AG04450 (cell line): Measurements from ENCODE around the gene INPP5J. TPM values are rescaled to one million over a fixed set of nuclear protein-coding genes. Genes with fewer than 3 reads are reported as not detected.

Experiments
- CTCF ChIA-PET: fragments of 300-600, 350-600 bp; formaldehyde crosslinking; extraction: SDS; loops from one replicate; lab custom pipeline; 2022; ENCODE audit warnings: antibody characterized with exemption, inconsistent platforms; lab: Charles Lee
- POLR2A ChIA-PET: fragments of 350-600 bp; formaldehyde crosslinking; extraction: SDS; loops from one replicate; lab custom pipeline; 2021; ENCODE audit warnings: antibody characterized with exemption, inconsistent platforms; lab: Yijun Ruan, JAX
- DNase-seq: peaks from one replicate; pipeline ENCODE4 v3.0.0-alpha.2; 2011; ENCODE audit warnings: low read depth, low spot score
- H3K27ac ChIP-seq: one replicate; pipeline ENCODE4 v1.5.1; 2012; ENCODE audit warnings: low read depth, low read length, control low read depth
- H3K27me3 ChIP-seq: one replicate; pipeline ENCODE4 v1.6.0; 2012; ENCODE audit warnings: low read length; ENCODE audit not compliant: control insufficient read depth, insufficient read depth
- H3K4me3 ChIP-seq: 2 replicates; pipeline ENCODE4 v1.5.1; 2011; ENCODE audit warnings: mild to moderate bottlenecking, low read depth, low read length, control low read depth
- H3K9me3 ChIP-seq: 2 replicates; pipeline ENCODE4 v1.5.1; 2012; ENCODE audit warnings: low read length; ENCODE audit not compliant: control insufficient read depth, insufficient read depth
- CTCF ChIP-seq: IDR thresholded peaks from 2 replicates; pipeline ENCODE4 v1.5.1; 2011; ENCODE audit warnings: low read depth, low read length, control low read depth, inconsistent platforms
- polyA plus RNA-seq: library from polyadenylated mRNA; depleted of rRNA; stranded (reverse); fragments of >200 nt; gene quantifications from 2 replicates; pipeline ENCODE4 v1.2.3, GENCODE V29; 2011

The INPP5J gene
- polyA plus RNA-seq, 1 experiment: 0.91 TPM

- CTCF ChIA-PET: interaction anchor here (1.0 to 8.6 kb wide), 3 partner anchors 60 to 143 kb away, joined by 5 to 85 read pairs (median 7); no protein-coding TSS in a partner anchor
- Histone ChIP-seq H3K4me3 (no peak overlapping the region), H3K27me3 (no peaks in the 10 kb centered on the region), H3K27ac (no peak overlapping the region), H3K9me3 (no peaks in the 10 kb centered on the region; the same call in 1 of the 2 replicates)
- no peak for DNase-seq
- TF ChIP-seq CTCF: no peak
- POLR2A ChIA-PET: interaction anchor here (0.7 kb wide), 1 partner anchor 13 kb away, joined by 3 read pairs; no protein-coding TSS in a partner anchor
Measured at GRCh38 chr22:31088233-31088986, 34.4 kb upstream of the INPP5J start.

GRCh38 chr22:31089160-31090100 is 33.3 kb upstream of the INPP5J start:
- Histone ChIP-seq H3K4me3 (no peak overlapping the region), H3K27me3 (no peaks in the 10 kb centered on the region), H3K9me3 (no peaks in the 10 kb centered on the region; the same call in 1 of the 2 replicates), H3K27ac (no peak overlapping the region)
- TF ChIP-seq CTCF: peak; percentile 83
- CTCF ChIA-PET: interaction anchor here (0.6 to 1.7 kb wide), 5 partner anchors 59 to 156 kb away, joined by 3 to 7 read pairs (median 4); no protein-coding TSS in a partner anchor
- POLR2A ChIA-PET: interaction anchor here (0.7 kb wide), 1 partner anchor 8 kb away, joined by 3 read pairs; the partner anchor contains the start of gene SMTN
- no peak for DNase-seq

GRCh38 chr22:31090217-31091085 is 32.3 kb upstream of the INPP5J start:
- ChIA-PET CTCF (interaction anchor here (0.6 to 1.3 kb wide), 3 partner anchors 58 to 265 kb away, joined by 3 to 4 read pairs (median 3); no protein-coding TSS in a partner anchor), POLR2A (interaction anchor here (0.7 kb wide), 1 partner anchor 9 kb away, joined by 3 read pairs; the partner anchor contains the start of gene SMTN)
- no peak overlapping the region for H3K27ac ChIP-seq

More at GRCh38 chr22:31090217-31091085, 32.3 kb upstream of the INPP5J start:
- Histone ChIP-seq H3K9me3 (no peaks in the 10 kb centered on the region; the same call in 1 of the 2 replicates), H3K4me3 (no peak overlapping the region), H3K27me3 (no peaks in the 10 kb centered on the region)
- TF ChIP-seq CTCF: no peak
- no peak for DNase-seq
